Posterior vena cava (tissue), 2 donors: ENCODE results near the gene TMCO4. TPM values are rescaled to one million over a fixed set of nuclear protein-coding genes. Genes with fewer than 3 reads are reported as not detected.

Experiments
- DNase-seq: peaks from one replicate; pipeline ENCODE4 v3.0.0-alpha.2; 2020; ENCODE audit warnings: low spot score
- intact Hi-C, 2 donors: fragments of 100-400 bp; cut with DNase I; formaldehyde crosslinking; loops; one replicate each; pipeline versions ENCODE4 v1.14.1 to v1.14.2; 2022 to 2023
- total RNA-seq, 2 donors: library from RNA; stranded (reverse); fragmentation: NEBNext Ultra II Directional; extraction: Animal tissue kit (Norgen Biotek cat#: 25700); gene quantifications; one replicate each; pipeline ENCODE4 v1.2.1, GENCODE V29; 2021
- donor health status: DM: yes; HTN: yes; CAD: no.
- donor health status: DM: yes; HTN: yes; CAD: no.

TMCO4 gene
- total RNA-seq, 2 donors from 2014 or later = 12.3 to 13.2 TPM

- no peak for DNase-seq
- intact Hi-C loops = no loop called here
These were observed 96.4 kb downstream of the TMCO4 start for GRCh38 chr1:19703280-19703679.

- intact Hi-C loops = no loop called here
- no peak for DNase-seq
These were observed 99.5 kb downstream of the TMCO4 start for GRCh38 chr1:19700079-19700777.

GRCh38 chr1:19698181-19698580 is 101.5 kb downstream of the TMCO4 start:
- DNase-seq = no peak
- intact Hi-C loops = no loop called here

- intact Hi-C loops = no loop called here
- DNase-seq = no peak
These were observed 102.9 kb downstream of the TMCO4 start for GRCh38 chr1:19696820-19697219.

- intact Hi-C loops = no loop called here
These were observed 103.9 kb downstream of the TMCO4 start for GRCh38 chr1:19695772-19696171.

GRCh38 chr1:19694298-19694697 is 105.4 kb downstream of the TMCO4 start:
- intact Hi-C loops = no loop called here
- no peak for DNase-seq

More at GRCh38 chr1:19695772-19696171, 103.9 kb downstream of the TMCO4 start:
- no peak for DNase-seq

- intact Hi-C loops = no loop called here
- no peak for DNase-seq
These were observed 109.4 kb downstream of the TMCO4 start for GRCh38 chr1:19690342-19690741.

GRCh38 chr1:19689856-19690255 is 109.9 kb downstream of the TMCO4 start:
- DNase-seq = no peak
- intact Hi-C loops = no loop called here

GRCh38 chr1:19689085-19689757 is 110.5 kb downstream of the TMCO4 start:
- intact Hi-C loops = no loop called here
- no peak for DNase-seq

- no peak for DNase-seq
- intact Hi-C loops = no loop called here
These were observed 111.5 kb downstream of the TMCO4 start for GRCh38 chr1:19688041-19688842.

GRCh38 chr1:19687414-19687813 is 112.3 kb downstream of the TMCO4 start:
- DNase-seq = no peak
- intact Hi-C loops = no loop called here

GRCh38 chr1:19685994-19686393 is 113.7 kb downstream of the TMCO4 start:
- intact Hi-C loops = no loop called here
- no peak for DNase-seq

GRCh38 chr1:19684677-19685076 is 115.0 kb downstream of the TMCO4 start:
- no peak for DNase-seq
- intact Hi-C loops = no loop called here

- intact Hi-C loops = no loop called here
- no peak for DNase-seq
These were observed 116.4 kb downstream of the TMCO4 start for GRCh38 chr1:19683351-19683750.

GRCh38 chr1:19682901-19683300 is 116.8 kb downstream of the TMCO4 start:
- intact Hi-C loops = no loop called here
- DNase-seq = no peak

GRCh38 chr1:19682257-19682656 is 117.5 kb downstream of the TMCO4 start:
- no peak for DNase-seq

GRCh38 chr1:19680644-19681043 is 119.1 kb downstream of the TMCO4 start:
- intact Hi-C loops = no loop called here
- no peak for DNase-seq

More at GRCh38 chr1:19682257-19682656, 117.5 kb downstream of the TMCO4 start:
- intact Hi-C loops = no loop called here

- intact Hi-C loops = no loop called here
These were observed 120.0 kb downstream of the TMCO4 start for GRCh38 chr1:19679691-19680090.

GRCh38 chr1:19678931-19679453 is 120.7 kb downstream of the TMCO4 start:
- intact Hi-C loops = no loop called here
- no peak for DNase-seq

More at GRCh38 chr1:19679691-19680090, 120.0 kb downstream of the TMCO4 start:
- no peak for DNase-seq

GRCh38 chr1:19678493-19678892 is 121.2 kb downstream of the TMCO4 start:
- intact Hi-C loops = no loop called here
- no peak for DNase-seq
